Stimulated activated CD8-positive, alpha-beta memory T cell treated with anti-CD3 and anti-CD28 coated beads, Interleukin-7, amount 100 ng/mL, for 24 hours (primary cell): ENCODE results near the gene DSG4.
"Not testable (repeated sequence)": the region's sequence is repeated elsewhere in the genome, so short reads cannot be mapped to it uniquely, and the experiment has no call there.

Experiments used
- DNase-seq: peaks from one replicate; pipeline ENCODE4 v3.0.0-alpha.2; 2020; ENCODE audit warnings: low read depth

DSG4 gene

GRCh38 chr18:31376477-31376876 lies at the start of gene DSG4:
Gene DSG4 (plus strand): TSS chr18:31376777. CDS start chr18:31376912, 135 bp downstream.
- no peak for DNase-seq

DNA sequence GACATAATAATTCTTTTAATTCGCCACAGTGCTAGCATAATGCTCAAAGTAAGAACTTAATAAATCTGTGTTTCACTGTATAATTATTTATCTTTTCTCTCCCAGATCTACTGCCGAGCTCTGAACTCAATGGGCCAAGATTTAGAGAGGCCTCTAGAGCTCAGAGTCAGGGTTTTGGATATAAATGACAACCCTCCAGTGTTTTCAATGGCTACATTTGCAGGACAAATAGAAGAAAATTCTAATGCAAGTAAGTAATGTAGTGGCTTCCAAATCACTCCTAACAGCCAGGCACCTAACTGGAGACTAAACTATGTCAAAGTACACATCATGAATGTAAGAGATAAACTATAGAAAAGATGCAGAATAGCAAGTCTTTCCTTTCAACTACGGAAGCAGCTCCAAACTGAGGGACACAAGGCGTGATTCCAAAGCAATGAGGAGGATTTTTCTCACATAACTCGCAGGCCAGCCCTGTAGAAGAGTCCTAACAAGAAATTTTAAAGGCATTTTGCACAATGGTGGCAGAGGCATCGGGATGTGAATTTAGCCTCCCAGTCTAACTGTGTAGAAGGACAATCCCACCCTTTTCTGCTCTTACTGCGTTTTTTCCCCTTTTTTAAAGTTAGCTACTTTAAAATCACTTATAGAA lies 46.7 kb upstream of the DSG4 start:
- DNase-seq = no peak

- DNase-seq = no peak
These were observed 33.1 kb upstream of the DSG4 start for GRCh38 chr18:31343454-31343853.

DNA sequence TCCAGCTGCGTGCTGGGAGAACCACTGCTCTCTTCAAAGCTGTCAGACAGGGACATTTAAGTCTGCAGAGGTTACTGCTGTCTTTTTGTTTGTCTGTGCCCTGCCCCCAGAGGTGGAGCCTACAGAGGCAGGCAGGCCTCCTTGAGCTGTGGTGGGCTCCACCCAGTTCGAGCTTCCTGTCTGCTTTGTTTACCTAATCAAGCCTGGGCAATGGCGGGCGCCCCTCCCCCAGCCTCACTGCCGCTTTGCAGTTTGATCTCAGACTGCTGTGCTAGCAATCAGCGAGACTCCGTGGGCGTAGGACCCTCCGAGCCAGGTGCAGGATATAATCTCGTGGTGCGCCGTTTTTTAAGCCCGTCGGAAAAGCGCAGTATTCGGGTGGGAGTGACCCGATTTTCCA lies 23.2 kb upstream of the DSG4 start:
- DNase-seq = not testable (repeated sequence)

DNA sequence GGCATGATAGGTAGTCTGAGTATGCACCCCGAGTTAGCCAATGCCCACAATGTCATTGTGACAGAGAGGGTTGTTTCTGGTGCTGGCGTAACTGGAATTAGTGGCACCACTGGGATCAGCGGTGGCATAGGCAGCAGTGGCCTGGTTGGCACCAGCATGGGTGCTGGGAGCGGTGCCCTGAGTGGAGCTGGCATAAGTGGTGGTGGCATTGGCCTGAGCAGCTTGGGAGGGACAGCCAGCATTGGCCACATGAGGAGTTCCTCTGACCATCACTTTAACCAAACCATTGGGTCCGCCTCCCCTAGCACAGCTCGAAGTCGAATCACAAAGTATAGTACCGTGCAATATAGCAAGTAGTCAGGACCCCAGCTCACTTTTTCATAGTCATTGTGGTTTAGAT lies 21.6 kb upstream of the DSG4 start:
- DNase-seq = no peak

DNA sequence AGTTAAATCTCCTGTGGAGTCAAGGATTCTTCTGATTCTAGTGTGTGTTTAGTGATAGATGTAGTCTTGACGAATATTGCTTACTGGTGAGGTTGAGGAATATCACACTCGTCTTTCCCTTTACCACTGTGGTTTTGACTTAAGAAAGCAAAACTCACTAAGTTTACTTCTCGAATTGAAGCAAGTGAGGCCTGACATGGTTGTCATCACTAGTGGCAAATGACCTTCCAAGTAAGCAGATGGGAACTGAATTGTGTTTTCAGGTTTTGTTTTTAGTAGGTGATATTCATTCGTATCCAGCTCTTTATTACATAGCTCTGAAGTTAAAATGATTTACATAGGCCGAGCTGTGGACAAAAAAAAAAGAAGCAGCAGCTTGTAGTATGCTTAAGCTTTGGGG lies 20.6 kb upstream of the DSG4 start:
- no peak for DNase-seq

GRCh38 chr18:31364190-31364589 lies 12.4 kb upstream of the DSG4 start:
- DNase-seq = no peak

DNA sequence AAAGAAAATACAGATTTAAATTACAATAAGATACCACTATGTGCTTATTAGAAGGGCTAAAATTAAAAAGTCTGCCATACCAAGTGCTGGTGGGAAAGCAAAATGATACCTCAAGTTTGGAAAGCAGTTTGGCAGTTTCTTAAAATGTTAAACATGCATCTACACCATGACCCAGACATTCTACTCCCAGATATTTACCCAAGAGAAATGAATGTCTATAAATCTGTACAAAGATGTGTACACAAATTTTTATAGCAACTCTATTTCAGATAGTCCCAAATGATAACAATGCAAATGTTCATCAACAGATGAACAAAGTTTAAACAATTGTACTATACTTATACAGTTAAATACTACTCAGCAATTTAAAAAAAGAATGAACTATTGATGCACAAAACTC lies 7.1 kb upstream of the DSG4 start:
- DNase-seq = no peak

- DNase-seq = no peak
These were observed 4.6 kb upstream of the DSG4 start for GRCh38 chr18:31371989-31372388.

GRCh38 chr18:31373641-31374040 lies 2.9 kb upstream of the DSG4 start:
- DNase-seq = no peak

GRCh38 chr18:31380912-31381311 lies 4.3 kb downstream of the DSG4 start:
- no peak for DNase-seq

DNA sequence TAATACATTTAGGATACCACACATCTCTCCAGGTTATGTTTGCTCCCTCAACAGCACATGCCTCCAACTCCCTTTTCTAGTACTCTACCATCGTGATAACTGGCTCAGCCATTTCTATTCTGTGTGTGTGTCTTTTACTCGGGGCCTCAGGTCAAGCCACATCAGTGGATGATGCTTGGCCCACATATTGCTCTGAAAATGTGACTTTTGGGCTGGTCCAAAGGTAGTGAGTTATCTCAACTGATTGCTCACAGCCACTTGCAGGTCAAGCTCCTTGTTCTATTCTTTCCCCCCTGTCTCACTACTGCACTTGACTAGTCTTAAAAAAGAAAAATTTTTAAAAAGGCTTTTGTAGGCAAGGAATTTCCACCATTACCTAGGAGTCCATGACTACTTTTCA lies 5.5 kb downstream of the DSG4 start:
- DNase-seq = no peak

- DNase-seq = no peak
These were observed 10.2 kb downstream of the DSG4 start for GRCh38 chr18:31386741-31387140.

- no peak for DNase-seq
These were observed 16.7 kb downstream of the DSG4 start for GRCh38 chr18:31393286-31393685.

- no peak for DNase-seq
These were observed 20.4 kb downstream of the DSG4 start for GRCh38 chr18:31396796-31397612.

DNA sequence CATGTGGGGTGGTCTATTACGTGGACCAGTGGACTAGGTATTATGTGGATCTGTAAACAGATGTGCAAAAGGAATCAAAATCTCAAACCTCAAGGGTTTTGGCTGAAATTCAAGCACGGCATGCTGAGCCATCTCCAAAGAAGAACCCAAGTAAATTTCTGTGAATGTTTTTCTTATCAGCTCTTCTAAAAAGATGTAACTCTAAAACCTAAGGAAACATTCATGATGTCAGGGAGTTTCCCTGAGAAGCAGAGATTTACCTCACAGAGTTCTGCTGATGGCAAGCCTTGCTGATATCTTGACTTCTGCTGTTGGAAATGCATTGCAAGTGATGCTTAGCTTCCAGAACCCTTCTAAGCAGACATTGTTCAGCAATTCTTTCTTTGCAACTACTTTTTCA lies 21.6 kb downstream of the DSG4 start:
- no peak for DNase-seq

- no peak for DNase-seq
These were observed 22.9 kb downstream of the DSG4 start for GRCh38 chr18:31399306-31400032.

- DNase-seq = no peak
These were observed 24.8 kb downstream of the DSG4 start for GRCh38 chr18:31401156-31402025.

GRCh38 chr18:31402026-31402373 lies 25.4 kb downstream of the DSG4 start:
- DNase-seq = no peak

DNA sequence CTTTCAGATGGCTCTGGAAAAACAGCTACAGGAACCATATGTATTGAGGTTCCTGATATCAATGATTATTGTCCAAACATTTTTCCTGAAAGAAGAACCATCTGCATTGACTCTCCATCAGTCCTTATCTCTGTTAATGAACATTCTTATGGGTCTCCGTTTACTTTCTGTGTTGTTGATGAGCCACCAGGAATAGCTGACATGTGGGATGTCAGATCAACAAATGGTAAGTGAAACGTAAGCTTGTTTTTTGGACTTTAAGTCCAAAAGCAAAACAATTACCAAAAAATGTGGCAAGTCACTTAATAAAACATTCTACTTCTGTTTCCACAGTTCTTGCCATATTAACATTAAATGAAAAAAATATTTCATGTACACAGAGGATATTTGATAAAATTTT lies 26.8 kb downstream of the DSG4 start:
- no peak for DNase-seq

- DNase-seq = no peak
These were observed 31.1 kb downstream of the DSG4 start for GRCh38 chr18:31407649-31408048.

DNA sequence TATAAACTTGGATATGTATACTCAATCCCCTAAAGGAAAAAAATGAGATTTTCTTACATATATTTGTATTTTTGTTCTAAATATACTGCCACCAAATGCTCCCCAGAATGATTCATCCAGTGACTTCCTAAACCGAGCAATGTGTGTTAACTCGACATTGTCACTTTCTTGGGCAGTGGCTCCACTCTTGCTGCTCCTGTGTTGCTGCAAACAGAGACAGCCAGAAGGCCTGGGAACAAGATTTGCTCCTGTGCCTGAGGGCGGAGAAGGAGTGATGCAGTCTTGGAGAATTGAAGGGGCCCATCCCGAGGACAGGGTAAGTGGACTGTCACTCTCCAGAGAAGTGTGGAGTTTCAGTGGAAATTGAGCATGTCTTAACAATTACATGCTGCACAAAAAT lies 32.7 kb downstream of the DSG4 start:
- no peak for DNase-seq
